ENCODE results near the gene CDC7.

CDC7 gene

GRCh38 chr1:91559838-91560565, 59.4 kb downstream of the CDC7 start:
- peak overlapping the region; percentile 85 for H3K27ac Mint-ChIP-seq
- H3K9me3 Mint-ChIP-seq: peaks cover 8% of the 10 kb centered on the region
- no peak for DNase-seq (ENCODE audit: low spot score)
- H3K4me1 Mint-ChIP-seq (ENCODE audit: low read depth): peaks cover 57% of the 10 kb centered on the region
- H3K36me3 Mint-ChIP-seq (ENCODE audit: low read depth): peaks cover 15% of the 10 kb centered on the region
- no peaks in the 10 kb centered on the region for H3K27me3 Mint-ChIP-seq (ENCODE audit: low read depth)
- H3K4me3 Mint-ChIP-seq: peak overlapping the region; percentile 56

DNA sequence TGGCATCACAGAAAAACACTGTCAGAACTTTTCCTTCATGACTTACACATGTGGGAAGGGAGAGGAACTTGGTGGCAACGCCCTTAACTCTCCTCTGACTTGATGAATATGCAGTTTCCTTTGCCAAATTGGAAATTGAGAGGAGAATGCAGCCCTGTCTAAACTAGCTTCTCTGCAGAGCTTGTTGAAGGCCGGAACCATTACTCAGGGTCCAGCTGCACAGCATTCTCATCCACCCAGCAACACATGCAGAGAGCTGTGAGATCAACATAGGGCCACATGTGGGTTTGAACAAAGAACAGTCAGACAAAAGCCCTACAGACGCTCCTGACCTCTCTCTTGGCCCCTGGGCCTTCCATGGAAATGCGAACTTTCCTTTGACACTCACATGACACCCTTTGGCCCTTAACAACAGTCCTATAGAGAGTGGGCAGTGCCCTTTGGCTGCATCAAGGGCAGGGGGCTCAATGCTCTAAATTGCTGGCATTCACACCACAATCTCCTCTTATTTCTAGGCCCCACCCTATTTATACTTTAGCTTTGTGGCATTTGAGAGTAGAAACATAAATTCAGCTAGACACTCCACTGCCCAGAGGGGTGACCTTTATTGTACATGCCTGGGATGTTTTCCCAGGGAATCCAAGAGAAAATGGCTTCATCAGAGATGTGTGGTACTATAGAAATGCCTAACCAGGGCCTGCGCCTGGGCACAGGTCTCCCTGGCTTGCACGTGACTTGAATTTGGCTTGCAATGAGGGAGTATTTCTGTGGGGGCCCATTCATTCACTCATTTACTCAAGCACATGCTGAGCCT, 64.4 kb downstream of the CDC7 start:
- peaks cover 20% of the 10 kb centered on the region for H3K4me1 Mint-ChIP-seq (ENCODE audit: low read depth)
- peaks cover 8% of the 10 kb centered on the region for H3K9me3 Mint-ChIP-seq
- no peaks in the 10 kb centered on the region for H3K27me3 Mint-ChIP-seq (ENCODE audit: low read depth)
- DNase-seq (ENCODE audit: low spot score): no peak
- H3K36me3 Mint-ChIP-seq (ENCODE audit: low read depth): peaks cover 10% of the 10 kb centered on the region
- H3K4me3 Mint-ChIP-seq: no peak overlapping the region
- no peak overlapping the region for H3K27ac Mint-ChIP-seq

GRCh38 chr1:91567583-91567982, 66.9 kb downstream of the CDC7 start:
- H3K9me3 Mint-ChIP-seq: peaks cover 8% of the 10 kb centered on the region
- no peak overlapping the region for H3K4me3 Mint-ChIP-seq
- peaks cover 9% of the 10 kb centered on the region for H3K36me3 Mint-ChIP-seq (ENCODE audit: low read depth)
- no peaks in the 10 kb centered on the region for H3K27me3 Mint-ChIP-seq (ENCODE audit: low read depth)
- no peak overlapping the region for H3K27ac Mint-ChIP-seq
- no peak for DNase-seq (ENCODE audit: low spot score)
- peaks cover 15% of the 10 kb centered on the region for H3K4me1 Mint-ChIP-seq (ENCODE audit: low read depth)

GRCh38 chr1:91568261-91568660, 67.6 kb downstream of the CDC7 start:
- Mint-ChIP-seq H3K9me3 (peaks cover 8% of the 10 kb centered on the region), H3K27me3 (ENCODE audit: low read depth) (no peaks in the 10 kb centered on the region), H3K27ac (no peak overlapping the region), H3K4me3 (no peak overlapping the region), H3K4me1 (ENCODE audit: low read depth) (peaks cover 15% of the 10 kb centered on the region), H3K36me3 (ENCODE audit: low read depth) (peaks cover 8% of the 10 kb centered on the region)
- DNase-seq (ENCODE audit: low spot score): no peak

DNA sequence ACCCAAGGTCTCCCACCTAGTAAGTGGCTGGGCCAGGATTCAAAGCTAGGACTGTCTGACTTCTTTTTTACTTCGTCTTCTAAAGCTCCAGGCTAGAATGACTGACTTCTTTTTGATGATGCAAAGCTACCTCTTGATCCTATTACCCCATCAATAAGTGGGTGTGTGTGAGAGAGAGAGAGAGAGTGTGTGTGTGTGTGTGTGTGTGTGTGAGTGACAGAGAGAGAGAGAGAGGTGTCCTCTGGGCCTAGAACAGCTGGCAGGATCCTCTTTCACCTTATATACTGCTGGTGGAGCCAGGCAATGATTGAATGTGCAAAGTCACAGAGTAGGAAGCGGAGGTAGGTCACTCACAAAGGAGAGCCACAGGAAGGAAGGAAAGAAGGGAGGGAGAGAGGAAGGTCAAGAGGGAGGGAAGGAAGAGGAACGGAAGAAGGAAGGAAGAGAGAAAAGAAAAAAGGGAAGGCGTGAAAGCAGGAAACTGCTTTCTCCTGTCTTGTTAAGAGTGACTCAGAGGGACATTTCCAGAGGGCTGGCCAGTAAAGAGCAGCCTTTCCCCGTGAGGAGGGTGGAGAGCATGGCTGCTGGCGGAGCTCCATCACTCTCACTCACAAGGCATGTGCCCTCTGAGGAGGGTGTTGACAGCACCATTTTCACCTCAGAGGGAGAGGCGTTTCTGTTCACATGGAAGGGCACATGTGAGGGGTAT, 68.9 kb downstream of the CDC7 start:
- Mint-ChIP-seq H3K27me3 (ENCODE audit: low read depth) (no peaks in the 10 kb centered on the region), H3K4me1 (ENCODE audit: low read depth) (peaks cover 15% of the 10 kb centered on the region), H3K9me3 (no peaks in the 10 kb centered on the region), H3K27ac (no peak overlapping the region), H3K36me3 (ENCODE audit: low read depth) (no peaks in the 10 kb centered on the region), H3K4me3 (no peak overlapping the region)
- DNase-seq (ENCODE audit: low spot score): no peak

DNA sequence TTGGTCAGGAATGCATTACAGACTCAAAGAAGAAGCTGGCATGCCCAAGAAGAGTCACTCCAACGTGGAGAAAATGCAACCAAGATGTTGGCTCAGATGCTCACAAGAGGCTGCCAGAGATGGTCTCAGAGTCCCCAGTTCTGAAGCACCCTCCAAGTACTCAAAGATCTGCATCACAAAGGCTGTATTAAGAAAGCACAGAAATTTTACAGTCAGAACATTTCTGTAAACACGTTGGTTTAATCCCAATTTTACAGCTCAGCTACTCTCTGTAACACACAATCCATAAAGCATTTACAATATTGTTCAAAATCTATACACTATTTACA, 69.4 kb downstream of the CDC7 start:
- H3K36me3 Mint-ChIP-seq (ENCODE audit: low read depth): no peaks in the 10 kb centered on the region
- H3K9me3 Mint-ChIP-seq: no peaks in the 10 kb centered on the region
- H3K27me3 Mint-ChIP-seq (ENCODE audit: low read depth): no peaks in the 10 kb centered on the region
- no peak overlapping the region for H3K4me3 Mint-ChIP-seq
- no peak for DNase-seq (ENCODE audit: low spot score)
- H3K4me1 Mint-ChIP-seq (ENCODE audit: low read depth): peaks cover 14% of the 10 kb centered on the region
- no peak overlapping the region for H3K27ac Mint-ChIP-seq

- Mint-ChIP-seq H3K36me3 (ENCODE audit: low read depth) (no peaks in the 10 kb centered on the region), H3K27ac (no peak overlapping the region)
Measured at GRCh38 chr1:91572044-91572443, 71.4 kb downstream of the CDC7 start.

More at GRCh38 chr1:91572044-91572443, 71.4 kb downstream of the CDC7 start:
- H3K4me3 Mint-ChIP-seq: no peak overlapping the region
- no peaks in the 10 kb centered on the region for H3K9me3 Mint-ChIP-seq
- H3K27me3 Mint-ChIP-seq (ENCODE audit: low read depth): no peaks in the 10 kb centered on the region
- peaks cover 27% of the 10 kb centered on the region for H3K4me1 Mint-ChIP-seq (ENCODE audit: low read depth)
- no peak for DNase-seq (ENCODE audit: low spot score)

All from T-helper 2 cell treated with Interferon-gamma antibody and Interleukin-4, amounts not matched to agents 5 μg/mL and 100 μg/mL, for 36 hours (primary cell).